Erythroblast (primary cell): ENCODE results near the gene CEACAM8.
"Not testable (repeated sequence)": the region's sequence is repeated elsewhere in the genome, so short reads cannot be mapped to it uniquely, and the experiment has no call there.

ENCODE experiments used
- DNase-seq, 2 experiments: peaks; one replicate each; lab custom pipeline; 2025; lab: John Stamatoyannopoulos, UW
- GATA1 ChIP-seq: IDR thresholded peaks from 2 replicates; pipeline ENCODE4 v1.6.1; 2011; ENCODE audit warnings: low read depth, mild to moderate bottlenecking, control low read depth, low read length, moderate library complexity
- POLR2A ChIP-seq: IDR thresholded peaks from 2 replicates; pipeline ENCODE4 v1.6.1; 2011; ENCODE audit warnings: mild to moderate bottlenecking, low read length

The CEACAM8 gene

DNA sequence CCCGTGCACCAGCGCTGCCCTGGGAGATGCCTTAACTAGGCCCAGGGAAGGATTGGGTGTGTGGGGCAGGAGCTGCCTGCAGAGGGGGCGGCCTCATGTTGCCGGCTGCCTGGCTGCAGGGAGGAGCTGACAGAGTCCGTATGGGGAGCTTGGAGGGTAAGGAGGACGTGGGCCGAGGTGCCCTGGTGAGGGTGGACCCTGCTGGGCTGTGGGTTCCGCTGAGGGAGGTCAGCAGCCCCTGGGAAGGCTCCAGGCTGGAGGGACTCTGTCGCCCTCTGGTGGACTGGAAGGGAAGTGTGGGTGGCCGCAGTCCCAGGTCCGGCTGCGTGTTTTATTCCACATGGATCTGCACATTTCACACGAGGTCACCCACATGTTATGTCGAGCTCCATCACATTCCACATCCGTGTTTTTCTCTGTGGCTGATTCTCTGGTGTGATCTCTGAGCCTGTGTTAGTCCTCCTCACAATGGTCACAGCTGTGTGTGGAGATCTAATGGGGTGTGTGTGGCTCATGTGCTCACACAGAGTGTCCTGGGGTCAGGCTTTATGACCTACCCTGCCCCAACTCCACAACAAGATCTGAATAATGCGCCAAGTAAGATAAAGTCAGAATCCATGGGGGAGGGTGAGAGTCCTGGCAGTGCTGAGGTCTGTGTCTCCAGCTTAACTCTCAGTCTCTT lies 1.8 kb upstream of the CEACAM8 start:
- TF ChIP-seq POLR2A (no peak), GATA1 (no peak)
- DNase-seq = peak; percentile 13 to 48

DNA sequence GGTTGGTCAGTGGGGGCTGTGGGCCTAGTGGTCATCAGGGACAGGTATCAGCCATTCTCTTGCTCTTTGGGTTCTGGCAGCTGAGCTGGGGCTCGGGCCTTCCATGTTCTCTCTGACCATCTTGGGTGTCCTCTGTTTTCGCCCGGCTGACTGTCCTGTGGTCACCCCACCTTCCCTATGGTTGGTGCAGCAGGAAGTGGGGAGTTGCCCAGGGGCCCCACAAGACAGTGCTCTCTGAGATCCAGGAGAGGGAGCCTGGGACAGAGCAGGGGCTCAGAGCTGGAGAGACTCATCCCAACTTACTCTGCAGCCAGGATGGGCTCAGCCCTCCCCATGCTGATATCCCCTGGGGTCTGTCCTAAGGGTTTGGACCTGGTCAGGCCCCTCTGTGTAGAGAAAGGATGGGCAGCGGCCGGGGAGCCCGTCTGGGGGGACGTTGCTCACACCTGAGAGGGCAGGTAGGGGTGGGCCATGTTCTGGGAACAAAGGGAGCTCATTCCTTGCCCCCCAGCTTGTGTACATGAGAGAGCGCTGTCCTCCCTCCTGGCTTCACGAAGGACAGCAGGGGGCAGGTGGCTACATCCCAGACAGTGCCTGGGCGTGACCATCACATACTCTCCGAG lies 937 bp upstream of the CEACAM8 start:
- TF ChIP-seq GATA1 (no peak), POLR2A (no peak)
- DNase-seq = no peak

DNA sequence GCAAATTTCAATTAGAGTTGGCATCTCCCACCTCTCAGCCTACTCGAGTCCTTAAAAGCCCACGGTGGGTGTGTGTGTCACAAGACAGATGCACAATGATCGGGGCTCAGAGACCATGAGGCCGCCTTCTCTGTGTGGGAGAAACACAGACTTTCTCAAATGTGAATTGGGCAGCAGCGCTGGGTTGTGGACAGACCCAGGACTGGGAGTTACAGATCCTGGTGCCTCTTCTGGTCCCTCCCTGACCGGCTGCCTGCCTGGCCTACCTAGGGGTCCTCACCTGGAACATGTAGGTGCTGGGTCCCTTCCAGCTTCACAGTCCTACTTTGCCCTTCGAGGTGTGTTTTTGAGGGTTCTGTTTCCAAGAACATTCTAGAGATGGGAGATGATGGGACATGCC lies 4.9 kb downstream of the CEACAM8 start:
- TF ChIP-seq POLR2A (no peak), GATA1 (no peak)
- DNase-seq = no peak

GRCh38 chr19:42584466-42584865 lies 10.3 kb downstream of the CEACAM8 start:
- TF ChIP-seq GATA1 = no peak
- TF ChIP-seq POLR2A = no peak
- no peak for DNase-seq

GRCh38 chr19:42577016-42577415 lies 17.7 kb downstream of the CEACAM8 start:
- no peak for TF ChIP-seq POLR2A

GRCh38 chr19:42576241-42576640 lies 18.5 kb downstream of the CEACAM8 start:
- TF ChIP-seq GATA1 = no peak
- no peak for TF ChIP-seq POLR2A

More at GRCh38 chr19:42577016-42577415, 17.7 kb downstream of the CEACAM8 start:
- no peak for DNase-seq

GRCh38 chr19:42573642-42574041 lies 21.1 kb downstream of the CEACAM8 start:
- no peak for TF ChIP-seq GATA1
- no peak for TF ChIP-seq POLR2A
- DNase-seq = no peak

More at GRCh38 chr19:42576241-42576640, 18.5 kb downstream of the CEACAM8 start:
- DNase-seq = no peak

- TF ChIP-seq POLR2A = no peak
- no peak for TF ChIP-seq GATA1
- DNase-seq = no peak
These were observed 23.6 kb downstream of the CEACAM8 start for GRCh38 chr19:42571116-42571515.

GRCh38 chr19:42569193-42569592 lies 25.5 kb downstream of the CEACAM8 start:
- TF ChIP-seq GATA1 = no peak
- no peak for TF ChIP-seq POLR2A

GRCh38 chr19:42568006-42568405 lies 26.7 kb downstream of the CEACAM8 start:
- no peak for TF ChIP-seq GATA1
- no peak for TF ChIP-seq POLR2A
- DNase-seq = no peak

More at GRCh38 chr19:42569193-42569592, 25.5 kb downstream of the CEACAM8 start:
- no peak for DNase-seq

- TF ChIP-seq GATA1 (no peak), POLR2A (no peak)
- DNase-seq = no peak
These were observed 27.2 kb downstream of the CEACAM8 start for GRCh38 chr19:42567567-42567966.

GRCh38 chr19:42563352-42564210 lies 31.1 kb downstream of the CEACAM8 start:
- TF ChIP-seq POLR2A (no peak), GATA1 (no peak)
- DNase-seq = peak in 1 of 2 experiments; percentile 18

- no peak for DNase-seq
- no peak for TF ChIP-seq GATA1
- TF ChIP-seq POLR2A = no peak
These were observed 33.2 kb downstream of the CEACAM8 start for GRCh38 chr19:42561512-42561911.

DNA sequence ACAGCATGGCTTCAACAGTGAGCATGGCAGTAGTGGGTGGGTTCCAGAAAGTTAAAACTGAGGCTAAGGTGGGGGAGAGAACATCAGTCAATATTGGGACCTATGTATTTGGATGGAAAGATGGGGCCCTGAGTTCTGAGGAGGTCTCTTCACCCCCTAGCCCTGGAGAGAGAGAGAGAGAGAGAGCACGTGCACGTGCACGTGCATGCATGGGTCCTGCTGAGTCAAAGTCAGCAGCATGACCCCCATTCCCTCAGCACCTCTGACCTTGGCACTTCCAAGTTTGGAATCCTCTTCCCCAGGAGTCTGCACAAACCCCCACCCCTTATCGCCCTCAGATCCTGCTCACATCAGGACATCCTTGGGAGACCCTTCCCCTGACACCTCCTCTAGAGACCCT lies 34.0 kb downstream of the CEACAM8 start:
- no peak for DNase-seq
- TF ChIP-seq POLR2A = no peak
- TF ChIP-seq GATA1 = no peak

GRCh38 chr19:42558450-42559150 lies 36.1 kb downstream of the CEACAM8 start:
- TF ChIP-seq POLR2A (no peak), GATA1 (no peak)
- DNase-seq = no peak

DNA sequence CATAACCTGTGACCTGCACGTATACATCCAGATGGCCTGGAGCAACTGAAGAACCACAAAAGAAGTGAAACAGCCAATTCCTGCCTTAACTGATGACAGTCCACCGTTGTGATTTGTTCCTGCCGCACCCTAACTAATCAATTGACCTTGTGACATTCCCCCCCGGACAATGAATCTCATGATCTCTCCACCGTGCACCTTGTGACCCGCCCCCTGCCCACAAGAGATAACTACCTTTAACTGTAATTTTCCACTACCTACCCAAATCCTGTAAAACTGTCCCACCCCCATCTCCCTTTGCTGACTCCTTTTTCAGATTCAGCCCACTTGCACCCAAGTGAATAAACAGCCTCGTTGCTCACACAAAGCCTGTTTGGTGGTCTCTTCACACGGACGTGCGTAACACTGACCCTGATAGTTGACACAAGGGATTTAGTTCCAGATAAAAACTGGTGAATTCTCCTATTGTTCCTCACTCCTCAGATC lies 37.3 kb downstream of the CEACAM8 start:
- DNase-seq = not testable (repeated sequence)
